ENCODE measurements around the gene KIFC3.
"Not testable (repeated sequence)": the region's sequence is repeated elsewhere in the genome, so short reads cannot be mapped to it uniquely, and the experiment has no call there.

Gene KIFC3

GRCh38 chr16:57720142-57720575, 82.1 kb downstream of the KIFC3 start:
- peak; percentile 55 for DNase-seq

- DNase-seq: no peak
Measured at GRCh38 chr16:57714047-57714446, 88.2 kb downstream of the KIFC3 start.

GRCh38 chr16:57713596-57713995, 88.7 kb downstream of the KIFC3 start:
- DNase-seq: no peak

DNA sequence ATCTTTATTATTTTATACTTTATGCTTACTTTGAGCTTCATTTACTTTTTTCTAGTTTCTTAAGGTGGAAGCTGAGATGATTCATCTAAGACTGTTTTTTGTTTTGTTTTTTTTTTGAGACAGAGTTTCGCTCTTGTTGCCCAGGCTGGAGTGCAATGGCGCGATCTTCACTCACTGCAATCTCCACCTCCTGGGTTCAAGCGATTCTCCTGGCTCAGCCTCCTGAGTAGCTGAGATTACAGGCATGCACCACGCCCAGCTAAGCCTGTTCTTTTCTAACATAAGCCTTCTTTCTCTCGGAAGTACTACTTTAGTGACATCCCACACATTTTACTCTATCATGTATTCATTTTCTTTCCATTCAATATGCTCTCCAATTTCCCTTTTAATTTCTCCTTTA, 89.7 kb downstream of the KIFC3 start:
- DNase-seq: not testable (repeated sequence)

DNA sequence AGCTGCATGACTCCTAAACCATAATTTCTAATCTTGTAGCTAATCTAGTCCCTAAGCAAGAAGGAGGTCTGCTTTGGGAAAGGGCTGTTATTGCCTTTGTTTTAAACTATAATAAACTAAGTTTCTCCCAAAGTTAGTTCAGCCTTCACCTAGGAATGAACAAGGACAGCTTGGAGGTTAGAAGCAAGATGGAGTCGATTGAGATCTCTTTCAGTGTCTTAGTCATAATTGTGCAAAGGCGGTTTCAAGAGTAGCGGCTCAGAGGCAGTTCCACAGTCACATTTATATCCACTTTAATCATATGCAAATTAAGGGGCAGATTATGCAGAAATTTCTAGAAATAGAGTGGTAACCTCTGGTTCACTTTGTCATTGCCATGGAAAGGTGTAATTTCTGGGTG, 90.3 kb downstream of the KIFC3 start:
- no peak for DNase-seq

GRCh38 chr16:57711346-57711745, 90.9 kb downstream of the KIFC3 start:
- DNase-seq: no peak

DNA sequence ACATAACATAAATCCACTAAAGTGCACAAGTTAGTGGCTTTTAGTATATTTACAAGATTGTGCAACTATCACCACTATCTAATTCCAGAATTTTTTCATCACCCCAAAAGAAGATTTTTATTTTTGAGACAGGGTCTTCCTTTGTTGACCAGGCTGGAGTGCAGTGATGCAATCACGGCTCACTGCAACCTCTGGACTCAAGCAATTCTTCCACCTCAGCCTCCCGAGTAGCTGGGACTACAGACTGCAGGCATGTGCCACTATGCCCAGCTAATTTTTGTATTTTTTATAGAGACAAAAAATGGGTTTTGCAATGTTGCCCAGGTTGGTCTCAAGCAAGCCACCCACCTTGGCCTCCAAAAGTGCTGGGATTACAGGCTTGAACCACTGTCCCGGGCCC, 92.6 kb downstream of the KIFC3 start:
- DNase-seq: no peak

Measured in CD4-positive, alpha-beta T cell treated with Interleukin-21 for 1 hour (primary cell).